CD4-positive, alpha-beta T cell treated with Interleukin-17A for 1 hour (primary cell): ENCODE results near the gene GOLGA8B.
"Not testable (repeated sequence)": the region's sequence is repeated elsewhere in the genome, so short reads cannot be mapped to it uniquely, and the experiment has no call there.

Source experiments
- DNase-seq: peaks from one replicate; pipeline ENCODE4 v3.0.0-alpha.2; 2020

Gene GOLGA8B

GRCh38 chr15:34594361-34594760 is 10.9 kb upstream of the GOLGA8B start:
- DNase-seq: no peak

- no peak for DNase-seq
Observed at GRCh38 chr15:34591306-34591705, 7.9 kb upstream of the GOLGA8B start.

GRCh38 chr15:34588046-34588674 is 4.7 kb upstream of the GOLGA8B start:
- peak; percentile 80 for DNase-seq

DNA sequence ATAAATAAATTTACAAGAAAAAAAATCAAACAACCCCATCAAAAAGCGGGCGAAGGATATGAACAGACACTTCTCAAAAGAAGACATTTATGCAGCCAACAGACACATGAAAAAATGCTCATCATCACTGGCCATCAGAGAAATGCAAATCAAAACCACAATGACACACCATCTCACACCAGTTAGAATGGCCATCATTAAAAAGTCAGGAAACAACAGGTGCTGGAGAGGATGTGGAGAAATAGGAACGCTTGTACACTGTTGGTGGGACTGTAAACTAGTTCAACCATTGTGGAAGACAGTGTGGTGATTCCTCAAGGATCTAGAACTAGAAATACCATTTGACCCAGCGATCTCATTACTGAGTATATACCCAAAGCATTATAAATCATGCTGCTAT is 2.5 kb upstream of the GOLGA8B start:
- DNase-seq: not testable (repeated sequence)

- DNase-seq: no peak
Observed at GRCh38 chr15:34584996-34585395, 1.5 kb upstream of the GOLGA8B start.

DNA sequence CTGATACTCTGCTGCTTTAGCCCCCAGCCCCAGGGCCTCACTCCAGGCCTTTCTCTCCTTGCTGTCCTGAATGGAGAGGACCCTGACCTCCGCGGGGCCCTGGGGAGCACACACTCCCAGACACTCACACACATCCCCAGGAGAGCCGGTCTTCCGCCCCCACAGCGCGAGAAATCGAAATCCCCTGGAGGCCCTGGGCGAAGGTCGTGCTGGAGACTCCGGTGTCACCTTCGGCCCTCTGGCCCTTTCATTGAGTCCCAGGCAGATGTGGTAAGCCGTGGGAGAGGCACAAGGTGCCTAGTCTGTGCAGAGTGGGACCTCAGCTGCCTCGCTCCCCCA is 848 bp upstream of the GOLGA8B start:
- DNase-seq: no peak

- DNase-seq: peak; percentile 34
Observed at GRCh38 chr15:34582461-34583371, 735 bp downstream of the GOLGA8B start.

- not testable (repeated sequence) for DNase-seq
Observed at GRCh38 chr15:34581687-34582460, 1.6 kb downstream of the GOLGA8B start.

GRCh38 chr15:34581043-34581365 is 2.4 kb downstream of the GOLGA8B start:
- DNase-seq: no peak

- not testable (repeated sequence) for DNase-seq
Observed at GRCh38 chr15:34580251-34581042, 3.0 kb downstream of the GOLGA8B start.

- no peak for DNase-seq
Observed at GRCh38 chr15:34578283-34578674, 5.2 kb downstream of the GOLGA8B start.

DNA sequence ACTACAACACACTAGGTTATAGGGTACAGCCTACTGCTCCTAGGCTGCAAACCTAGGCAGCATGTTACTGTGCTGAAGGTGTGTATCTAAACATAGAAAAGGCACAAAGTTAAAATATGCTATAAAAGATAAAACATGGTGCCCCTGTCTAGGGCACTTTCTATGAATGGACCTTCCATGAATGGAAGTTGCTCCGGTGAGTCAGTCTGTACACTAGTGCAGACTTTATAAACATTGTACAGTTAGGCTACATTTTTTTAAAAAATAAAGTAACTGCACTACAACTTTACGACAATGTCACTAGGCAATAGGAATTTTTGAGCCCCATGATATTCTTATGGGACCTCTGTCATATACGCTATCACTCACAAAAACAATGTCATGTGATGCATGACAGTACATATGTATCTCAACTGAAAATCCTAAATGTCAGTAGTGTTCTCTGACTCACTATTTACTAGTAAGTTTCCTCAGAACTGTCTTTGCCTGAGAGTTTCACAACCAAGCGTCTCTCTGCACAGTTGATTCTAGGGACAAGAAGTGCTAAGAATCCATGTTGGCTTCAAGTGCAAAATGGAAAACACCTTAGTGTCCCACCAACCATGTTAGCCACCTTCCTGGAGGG is 5.7 kb downstream of the GOLGA8B start:
- not testable (repeated sequence) for DNase-seq

- DNase-seq: not testable (repeated sequence)
Observed at GRCh38 chr15:34575035-34575434, 8.4 kb downstream of the GOLGA8B start.

GRCh38 chr15:34572921-34573320 is 10.5 kb downstream of the GOLGA8B start:
- not testable (repeated sequence) for DNase-seq

DNA sequence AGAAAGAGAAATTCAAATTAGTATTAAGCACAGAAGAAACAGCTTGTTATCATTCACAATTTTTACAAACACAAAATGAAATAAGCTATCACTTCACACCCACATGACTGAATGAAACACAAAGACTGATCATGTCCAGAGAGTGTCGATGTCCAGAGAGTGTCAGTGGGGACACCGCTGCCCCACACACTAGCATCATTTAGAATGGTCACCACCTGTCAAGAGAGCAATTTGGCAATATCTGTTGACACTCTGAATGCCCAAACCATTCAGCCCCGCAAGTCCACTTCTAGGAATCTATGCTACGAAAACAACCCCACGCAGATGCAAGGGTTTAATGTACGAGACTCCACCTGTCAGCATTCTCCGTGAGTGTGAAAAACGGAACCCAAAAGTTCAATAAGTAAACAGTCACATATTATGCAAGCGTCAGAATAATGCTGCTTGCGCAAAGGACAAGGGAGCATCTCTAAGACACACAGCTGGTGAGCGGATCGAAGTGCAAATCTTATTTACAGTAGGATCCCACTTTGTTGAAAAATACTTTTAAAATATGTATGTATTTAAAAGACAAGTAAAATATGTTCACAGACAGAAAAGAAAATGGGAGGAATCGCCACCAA is 11.3 kb downstream of the GOLGA8B start:
- DNase-seq: not testable (repeated sequence)

GRCh38 chr15:34569670-34570396 is 13.6 kb downstream of the GOLGA8B start:
- DNase-seq: not testable (repeated sequence)

DNA sequence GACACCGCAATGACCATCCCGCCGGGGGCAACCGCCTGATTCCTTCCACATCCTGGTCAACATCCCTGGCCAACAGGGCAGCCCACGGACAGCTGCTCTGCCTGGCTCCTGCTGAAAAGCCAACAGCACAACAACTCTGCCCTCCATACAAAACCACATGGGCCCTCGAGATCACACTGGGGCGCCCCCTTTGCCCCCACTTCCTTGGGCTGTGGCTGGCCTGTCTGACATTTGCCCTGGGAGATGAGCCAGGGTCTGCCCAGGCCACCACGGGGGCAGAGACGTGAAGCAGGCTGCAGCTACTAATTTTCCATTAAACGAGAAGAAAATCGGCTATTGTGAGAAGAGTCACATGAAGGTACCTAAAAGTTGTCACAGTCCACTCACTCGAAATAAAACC is 16.3 kb downstream of the GOLGA8B start:
- not testable (repeated sequence) for DNase-seq

GRCh38 chr15:34564711-34565110 is 18.7 kb downstream of the GOLGA8B start:
- not testable (repeated sequence) for DNase-seq

DNA sequence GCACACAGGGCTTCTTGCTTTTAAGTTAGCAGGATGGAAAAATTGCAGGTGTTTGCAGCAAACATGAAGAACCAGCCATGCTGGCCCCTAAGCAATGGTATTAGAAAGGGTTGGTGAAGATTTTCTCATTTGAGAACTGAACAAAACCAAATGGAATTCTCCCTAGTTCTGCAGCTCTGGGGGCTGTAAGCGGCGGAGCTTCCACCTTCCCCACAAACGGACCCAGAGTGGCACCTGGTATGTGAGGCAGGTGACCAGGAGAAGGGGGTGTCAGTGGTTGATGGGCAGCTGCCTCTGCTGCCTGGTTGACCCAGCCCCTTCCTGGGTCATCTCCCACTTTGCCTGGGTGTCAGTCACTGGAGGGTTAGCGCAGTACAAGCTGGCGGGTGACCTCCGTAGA is 22.6 kb downstream of the GOLGA8B start:
- DNase-seq: not testable (repeated sequence)

- DNase-seq: not testable (repeated sequence)
Observed at GRCh38 chr15:34559764-34560163, 23.7 kb downstream of the GOLGA8B start.

DNA sequence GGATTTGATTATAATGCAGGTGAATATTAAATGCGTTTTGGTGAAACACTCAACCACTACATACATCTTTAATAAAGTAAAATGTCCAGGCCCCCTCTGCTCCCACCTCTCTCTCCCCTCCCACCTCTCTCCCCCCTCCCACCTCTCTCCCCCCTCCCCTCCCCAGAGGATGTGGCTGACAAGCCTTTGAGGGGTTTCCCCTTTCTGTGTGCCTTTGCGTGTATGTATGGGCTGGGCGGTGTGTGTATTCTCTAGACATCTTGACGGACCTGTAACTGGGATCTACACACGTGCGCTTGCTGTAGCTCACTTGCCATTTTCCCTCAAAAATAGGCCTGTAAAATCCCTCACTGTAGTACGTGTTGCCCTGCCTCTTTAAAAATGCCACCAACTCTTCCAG is 28.3 kb downstream of the GOLGA8B start:
- not testable (repeated sequence) for DNase-seq
